ENCODE measurements around the gene KAT8.
"Not testable (repeated sequence)": the region's sequence is repeated elsewhere in the genome, so short reads cannot be mapped to it uniquely, and the experiment has no call there.

The KAT8 gene

DNA sequence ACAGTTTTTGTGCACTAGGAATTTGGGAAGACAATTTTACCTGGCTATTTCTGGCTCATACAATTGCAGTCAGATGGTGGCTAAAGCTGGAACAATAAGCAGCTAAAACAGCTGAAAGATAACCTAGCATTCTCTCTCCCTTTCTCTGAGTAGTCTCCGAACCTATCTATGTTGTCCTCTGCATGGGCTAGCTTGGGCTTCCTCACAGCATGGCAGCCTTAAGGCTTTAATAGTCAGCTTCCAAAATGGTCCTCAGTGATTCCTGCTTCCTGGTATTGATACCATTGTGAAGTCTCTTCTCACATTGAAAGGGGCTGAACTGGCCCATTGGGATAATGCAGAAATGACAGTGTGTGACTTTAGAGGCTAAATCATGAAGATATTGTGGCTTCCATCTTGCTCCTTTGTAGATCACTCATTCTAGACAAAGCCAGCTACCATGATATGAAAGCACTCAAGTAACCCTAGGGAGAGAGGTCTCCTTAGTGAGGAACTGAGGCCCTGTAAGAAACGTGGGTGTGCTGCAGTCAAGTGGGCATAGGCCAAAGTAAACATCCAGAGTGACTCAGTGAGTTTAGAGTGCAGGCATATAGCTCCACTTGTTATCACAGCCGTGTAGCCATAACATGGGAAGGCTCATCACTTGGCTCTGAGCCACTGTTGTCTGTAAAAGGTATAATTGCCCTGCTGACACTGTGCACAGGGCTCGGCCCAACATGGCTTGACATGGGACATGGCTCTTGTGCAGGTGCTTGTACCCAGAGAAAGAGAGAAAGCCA lies 17.4 kb upstream of the KAT8 start:
- DNase-seq (ENCODE audit: extremely low spot score): no peak
- POLR2A ChIA-PET: interaction anchor here (2.9 kb wide), 1 partner anchor 17 kb away, joined by 13 read pairs; the partner anchor contains the start of gene KAT8
- CTCF ChIA-PET: interaction anchor here (0.7 to 1.2 kb wide), 2 partner anchors 17 to 28 kb away, joined by 3 read pairs; partner anchors contain the start of gene KAT8
- TF ChIP-seq L3MBTL2 (conservative IDR thresholded peaks at IDR 0.05) (no peak), HDGF (IDR thresholded peaks at IDR 0.05; ENCODE audit: borderline replicate concordance) (no peak), FOXK2 (IDR thresholded peaks at IDR 0.05) (no peak), SUZ12 (IDR thresholded peaks at IDR 0.05) (no peak), SP1 (IDR thresholded peaks at IDR 0.05) (no peak), NFRKB (IDR thresholded peaks at IDR 0.05) (no peak)

DNA sequence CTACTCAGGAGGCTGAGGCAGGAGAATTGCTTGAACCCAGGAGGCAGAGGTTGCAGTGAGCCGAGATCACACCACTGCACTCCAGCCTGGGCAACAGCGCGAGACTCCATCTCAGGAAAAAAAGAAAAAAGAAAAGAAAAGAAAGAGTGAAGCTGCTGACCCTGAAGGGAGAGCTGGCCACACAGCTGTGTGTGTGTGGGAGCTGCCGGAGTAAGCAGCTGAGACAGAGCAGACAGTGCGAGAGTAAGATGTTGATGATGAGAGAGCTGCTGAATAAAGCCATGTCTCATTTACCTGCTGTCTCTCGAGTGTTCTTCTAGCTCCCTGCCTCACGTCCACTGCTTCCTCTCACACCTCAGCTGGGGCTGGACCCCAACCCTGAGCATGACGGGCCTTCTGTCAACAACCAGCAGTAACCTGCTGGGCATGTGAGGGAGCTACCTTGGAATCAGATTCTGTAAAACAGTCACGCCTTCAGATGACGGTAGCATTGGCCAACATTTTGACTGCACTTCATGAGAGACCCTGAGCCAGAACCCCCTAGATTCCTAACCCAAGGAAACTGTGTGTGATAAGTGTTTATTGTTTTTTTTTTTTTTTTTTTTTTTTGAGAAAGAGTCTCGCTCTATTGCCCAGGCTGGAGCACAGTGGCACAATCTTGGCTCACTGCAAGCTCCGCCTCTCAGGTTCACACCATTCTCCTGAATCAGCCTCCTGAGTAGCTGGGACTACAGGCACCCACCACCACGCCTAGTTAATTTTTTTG lies 16.4 kb upstream of the KAT8 start:
- DNase-seq (ENCODE audit: extremely low spot score): not testable (repeated sequence)
- ChIA-PET CTCF (interaction anchor here (1.0 kb wide), 1 partner anchor 41 kb away, joined by 6 read pairs; no protein-coding TSS in a partner anchor), POLR2A (interaction anchor here (1.0 to 2.9 kb wide), 3 partner anchors 10 to 79 kb away, joined by 4 to 13 read pairs (median 6); partner anchors contain the start of genes FUS and KAT8)

DNA sequence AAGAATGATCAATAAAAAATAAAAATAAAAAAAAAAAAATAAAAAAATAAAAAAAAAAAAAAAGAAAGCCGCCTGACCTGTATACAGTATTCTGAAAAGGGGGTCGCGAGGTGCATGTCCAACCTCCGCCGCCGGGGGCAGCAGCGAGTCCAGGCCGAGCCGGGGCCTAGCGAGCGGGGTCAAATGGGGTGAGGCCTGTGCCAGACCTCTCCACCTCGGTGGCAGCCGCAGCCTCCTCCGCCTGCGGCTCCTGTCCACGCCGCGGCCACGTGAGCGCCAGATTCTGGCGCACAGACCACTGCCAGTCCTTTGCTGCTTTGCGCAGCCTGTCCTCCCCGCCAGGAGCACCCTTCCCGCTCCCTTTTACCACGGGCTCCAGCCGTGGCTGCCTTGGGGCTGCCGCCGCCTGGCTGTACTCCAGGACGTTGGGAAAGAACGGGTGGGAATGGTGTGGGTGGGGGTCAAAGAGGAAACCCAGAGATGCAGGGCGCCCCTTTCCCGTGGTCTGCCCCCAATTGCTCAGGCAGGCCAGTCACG lies 11.7 kb upstream of the KAT8 start:
- peak; percentile 79 for DNase-seq (ENCODE audit: extremely low spot score)
- POLR2A ChIA-PET: no interaction called here
- peak; percentile 84 for TF ChIP-seq ZNF384 (IDR thresholded peaks at IDR 0.05)
- TF ChIP-seq, protein P1, sequence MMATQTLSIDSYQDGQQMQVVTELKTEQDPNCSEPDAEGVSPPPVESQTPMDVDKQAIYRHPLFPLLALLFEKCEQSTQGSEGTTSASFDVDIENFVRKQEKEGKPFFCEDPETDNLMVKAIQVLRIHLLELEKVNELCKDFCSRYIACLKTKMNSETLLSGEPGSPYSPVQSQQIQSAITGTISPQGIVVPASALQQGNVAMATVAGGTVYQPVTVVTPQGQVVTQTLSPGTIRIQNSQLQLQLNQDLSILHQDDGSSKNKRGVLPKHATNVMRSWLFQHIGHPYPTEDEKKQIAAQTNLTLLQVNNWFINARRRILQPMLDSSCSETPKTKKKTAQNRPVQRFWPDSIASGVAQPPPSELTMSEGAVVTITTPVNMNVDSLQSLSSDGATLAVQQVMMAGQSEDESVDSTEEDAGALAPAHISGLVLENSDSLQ (IDR thresholded peaks at IDR 0.05): no peak
- TF ChIP-seq L3MBTL2 (conservative IDR thresholded peaks at IDR 0.05): peak; percentile 58
- CTCF ChIA-PET: no interaction called here

DNA sequence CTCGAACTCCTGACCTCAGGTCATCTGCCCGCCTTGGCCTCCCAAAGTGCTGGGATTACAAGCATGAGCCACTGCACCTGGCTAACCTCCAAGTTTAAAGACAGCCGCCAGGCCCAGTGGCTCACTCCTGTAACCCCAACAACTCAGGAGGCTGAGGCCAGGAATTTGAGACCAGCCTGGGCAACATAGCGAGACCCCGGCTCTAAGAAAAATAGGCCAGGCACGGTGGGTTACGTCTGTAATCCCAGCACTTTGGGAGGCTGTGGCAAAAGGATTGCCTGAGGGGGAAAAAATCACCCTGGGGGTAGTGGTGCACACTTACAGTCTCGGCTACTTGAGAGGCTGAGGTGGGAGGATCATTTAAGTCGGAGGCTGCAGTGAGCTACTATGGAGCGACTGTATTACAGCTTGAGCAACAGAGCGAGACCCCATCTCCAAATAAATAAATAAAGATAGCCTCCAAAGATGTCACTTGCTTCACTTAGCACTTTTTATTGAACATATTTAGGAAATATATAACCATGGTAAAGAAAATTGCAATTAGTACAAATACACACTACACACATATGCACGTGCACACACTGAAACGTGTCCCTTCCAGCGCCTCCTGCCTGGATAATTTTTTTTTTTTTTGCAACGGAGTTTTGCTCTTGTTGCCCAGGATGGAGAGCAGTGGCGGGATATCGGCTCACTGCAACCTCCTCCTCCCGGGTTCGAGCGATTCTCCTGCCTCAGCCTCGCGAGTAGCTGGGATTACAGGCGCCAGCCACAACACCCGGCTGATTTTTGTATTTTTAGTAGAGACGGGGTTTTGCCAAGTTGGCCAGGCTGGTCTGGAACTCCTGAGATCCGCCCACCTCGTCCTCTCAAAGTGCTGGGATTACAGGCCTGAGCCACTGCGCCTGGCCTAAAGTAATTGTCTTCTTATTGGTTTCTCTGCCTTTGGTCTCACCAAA lies 10.7 kb upstream of the KAT8 start:
- DNase-seq (ENCODE audit: extremely low spot score): no peak
- CTCF ChIA-PET: no interaction called here
- TF ChIP-seq BHLHE40 (IDR thresholded peaks at IDR 0.05; ENCODE audit: borderline replicate concordance) (no peak), FOXK2 (IDR thresholded peaks at IDR 0.05) (no peak), SUZ12 (IDR thresholded peaks at IDR 0.05) (no peak), LEF1 (IDR thresholded peaks at IDR 0.05; ENCODE audit: borderline replicate concordance) (no peak), ZNF384 (IDR thresholded peaks at IDR 0.05) (no peak), NFRKB (IDR thresholded peaks at IDR 0.05) (no peak), SP1 (IDR thresholded peaks at IDR 0.05) (no peak), FOXM1 (IDR thresholded peaks at IDR 0.05; ENCODE audit: borderline replicate concordance) (no peak), ARNT (IDR thresholded peaks at IDR 0.05) (no peak), L3MBTL2 (conservative IDR thresholded peaks at IDR 0.05) (no peak), HDGF (IDR thresholded peaks at IDR 0.05; ENCODE audit: borderline replicate concordance) (no peak), FOXA1 (IDR thresholded peaks at IDR 0.05) (no peak), ELF4 (IDR thresholded peaks at IDR 0.05) (no peak), CTBP1 (IDR thresholded peaks at IDR 0.05; ENCODE audit: borderline replicate concordance) (no peak), TARDBP (IDR thresholded peaks at IDR 0.05) (no peak)
- TF ChIP-seq, protein P1 (IDR thresholded peaks at IDR 0.05): no peak
- POLR2A ChIA-PET: interaction anchor here (1.0 kb wide), 1 partner anchor 11 kb away, joined by 4 read pairs; the partner anchor contains the start of gene KAT8

DNA sequence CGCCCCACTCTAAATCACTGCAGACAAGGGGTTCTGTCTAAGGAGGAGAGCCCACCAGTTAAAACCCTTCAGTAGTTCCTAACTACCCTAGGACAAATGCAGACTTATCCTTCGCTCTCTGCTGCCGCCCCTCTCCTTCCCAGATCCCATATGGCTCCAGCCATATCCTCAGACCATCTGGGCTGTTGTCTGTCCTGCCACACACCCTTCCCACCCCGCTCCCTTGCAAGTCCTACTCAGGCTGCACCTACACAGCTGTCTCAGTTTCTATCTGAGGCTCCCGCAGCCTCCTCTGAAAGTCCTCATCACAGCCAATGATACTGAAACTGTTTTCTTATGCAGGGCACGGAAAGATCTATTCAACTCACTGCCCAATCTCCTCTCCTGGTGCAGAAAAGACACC lies 10.0 kb upstream of the KAT8 start:
- TF ChIP-seq, protein P1 (IDR thresholded peaks at IDR 0.05): no peak
- TF ChIP-seq ELF4 (IDR thresholded peaks at IDR 0.05) (no peak), FOXM1 (IDR thresholded peaks at IDR 0.05; ENCODE audit: borderline replicate concordance) (no peak), TARDBP (IDR thresholded peaks at IDR 0.05) (no peak), BHLHE40 (IDR thresholded peaks at IDR 0.05; ENCODE audit: borderline replicate concordance) (no peak), HDGF (IDR thresholded peaks at IDR 0.05; ENCODE audit: borderline replicate concordance) (no peak), CTBP1 (IDR thresholded peaks at IDR 0.05; ENCODE audit: borderline replicate concordance) (no peak), L3MBTL2 (conservative IDR thresholded peaks at IDR 0.05) (no peak), SP1 (IDR thresholded peaks at IDR 0.05) (no peak)
- CTCF ChIA-PET: no interaction called here
- DNase-seq (ENCODE audit: extremely low spot score): no peak
- POLR2A ChIA-PET: interaction anchor here (2.0 kb wide), 1 partner anchor 10 kb away, joined by 12 read pairs; the partner anchor contains the start of gene KAT8

Data from HEK293T (cell line).